Mammary epithelial cell (primary cell): ENCODE results near the gene PCSK6.

Experiments used
- CTCF ChIP-seq, 2 donors: IDR thresholded peaks in 1 of 2; conservative IDR thresholded peaks in 1 of 2; 2 replicates each; pipeline ENCODE4 v1.5.1; 2011 to 2012; ENCODE audit warnings: inconsistent platforms in 2 of 2, low read length in 2 of 2, mild to moderate bottlenecking in 2 of 2, control low read depth in 1 of 2, low read depth in 1 of 2; ENCODE audit not compliant: insufficient read depth in 1 of 2; ENCODE audit errors: extremely low read depth in 1 of 2
- EZH2 ChIP-seq: IDR thresholded peaks from 2 replicates; pipeline ENCODE4 v1.6.1; 2012; ENCODE audit warnings: low read length, inconsistent platforms, borderline replicate concordance

DNA sequence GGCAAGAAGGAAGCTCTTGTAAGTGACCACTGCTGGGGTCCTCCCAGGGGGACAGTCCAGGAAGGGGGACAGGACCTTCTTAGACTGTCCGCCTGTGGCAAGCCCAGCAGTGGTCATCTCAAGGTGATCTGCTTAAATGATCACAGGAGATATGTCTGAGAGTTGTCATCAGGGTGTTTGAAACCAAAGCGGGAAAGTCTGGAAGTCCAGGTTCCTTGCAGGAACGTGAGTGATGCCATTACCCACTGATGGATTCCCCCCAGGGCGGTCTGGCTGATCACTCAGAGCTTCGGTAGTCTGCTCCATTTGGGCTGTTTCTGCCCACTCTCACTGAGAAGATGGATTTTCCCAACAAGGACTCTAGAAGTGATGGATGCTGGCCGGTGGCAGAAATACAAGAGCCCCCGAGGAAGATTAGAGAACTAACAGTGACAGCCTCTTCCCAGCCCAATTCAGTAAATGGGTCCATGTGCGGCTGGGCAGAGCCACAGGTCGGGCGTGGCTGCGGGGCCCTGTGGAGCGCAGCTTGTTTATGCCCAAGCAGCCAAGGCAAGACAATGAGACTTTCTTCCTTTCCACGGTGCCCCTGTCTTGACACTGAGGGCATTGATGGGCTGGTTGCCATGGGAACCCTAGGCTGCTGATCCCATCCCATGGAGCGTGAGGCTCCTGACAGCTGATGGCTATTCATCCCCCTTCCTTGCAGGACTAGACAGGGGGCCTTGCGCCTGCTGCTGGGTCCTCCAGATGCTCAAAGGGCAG, 9.5 kb downstream of the PCSK6 start:
- TF ChIP-seq CTCF (conservative IDR thresholded peaks at IDR 0.05 in 1 of 2, IDR thresholded peaks at IDR 0.05 in 1 of 2; ENCODE audit: extremely low read depth in 1 of 2, insufficient read depth in 1 of 2, low read depth in 1 of 2, low read length in 2 of 2) (no peak), EZH2 (no peak)
